Adipose tissue (tissue), 3 donors: ENCODE data around the gene MYO1G. TPM values are rescaled to one million over a fixed set of nuclear protein-coding genes. Genes with fewer than 3 reads are reported as not detected.
"Not testable (repeated sequence)": the region's sequence is repeated elsewhere in the genome, so short reads cannot be mapped to it uniquely, and the experiment has no call there.

Experiments
- H3K27ac ChIP-seq: one replicate; pipeline ENCODE4 v1.5.1; 2013; ENCODE audit warnings: low read depth, low read length
- WGBS, 3 donors: extraction: QIAGEN DNeasy Blood & Tissue Kit; methylation state at CpG; one replicate each; pipeline ENCODE4 v1.1.7; 2013; 5-methylcytosine and 5-hydroxymethylcytosine counted together
- polyA plus RNA-seq, 3 donors: library from polyadenylated mRNA; stranded (reverse); fragments of 200-250 nt; gene quantifications; one replicate each; pipeline ENCODE4 v1.2.3, GENCODE V29; 2013
- donor health status: healthy with polysubstance abuse.
- donor health status: Bipolar disorder and iron deficiency.
- donor health status: healthy.

Gene MYO1G
- polyA plus RNA-seq, 3 donors, result 1.1 to 6.5 (median 1.8) TPM

DNA sequence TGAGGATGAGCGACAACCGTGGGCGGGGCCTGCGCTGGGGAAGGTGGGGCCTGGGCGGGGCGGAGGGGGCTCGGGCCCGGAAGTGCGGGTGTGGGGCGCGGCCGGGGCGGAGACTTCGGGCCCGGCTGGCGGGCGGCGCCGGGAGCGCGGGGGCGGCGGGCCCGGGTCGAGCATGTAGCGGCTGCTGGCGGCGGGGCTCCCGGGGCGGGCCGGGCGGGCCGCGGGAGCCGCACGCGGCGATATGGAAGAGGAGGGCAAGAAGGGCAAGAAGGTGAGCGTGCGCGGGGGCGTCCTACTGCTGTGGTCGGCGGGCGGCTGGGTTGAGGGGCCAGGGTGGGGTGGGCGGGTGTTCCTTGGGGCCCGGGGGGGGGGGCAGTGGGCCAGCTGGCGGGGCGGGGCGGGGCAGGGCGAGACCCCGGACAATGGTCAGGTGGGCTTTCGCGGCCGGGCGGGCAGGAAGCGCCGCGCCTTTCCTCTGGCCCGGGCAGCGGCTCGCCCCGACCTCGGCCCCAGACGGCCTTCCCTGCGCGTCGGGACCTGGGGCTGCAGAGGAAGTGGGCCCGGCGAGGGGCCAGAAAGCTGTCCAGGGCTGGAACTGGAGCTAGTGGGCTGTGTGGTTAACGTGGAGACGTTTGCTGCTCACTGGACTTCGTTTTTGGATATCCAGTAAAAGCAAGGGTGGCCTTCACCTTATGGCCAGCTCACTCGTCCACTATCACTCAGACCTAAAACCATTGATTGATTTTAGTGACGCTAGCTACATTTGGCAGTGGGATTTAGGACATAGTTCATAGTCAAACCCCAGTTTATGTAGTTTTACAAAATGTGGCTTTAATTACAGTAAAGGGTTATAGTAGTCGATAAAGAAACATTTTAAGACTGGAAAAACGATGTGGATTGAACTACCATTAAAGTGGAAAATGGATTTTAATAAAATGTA lies 21.5 kb upstream of the MYO1G start, which contains the start of gene CCM2:
CCM2 (plus strand) TSS at position 109 of the 940 bp plus-strand sequence; CDS start at position 242, 133 bp downstream.
- 1% methylated on average over 18 to 77 of the region's 77 CpGs for WGBS, 3 donors
- H3K27ac ChIP-seq, result peak within 1 kb of the TSS; percentile 28

DNA sequence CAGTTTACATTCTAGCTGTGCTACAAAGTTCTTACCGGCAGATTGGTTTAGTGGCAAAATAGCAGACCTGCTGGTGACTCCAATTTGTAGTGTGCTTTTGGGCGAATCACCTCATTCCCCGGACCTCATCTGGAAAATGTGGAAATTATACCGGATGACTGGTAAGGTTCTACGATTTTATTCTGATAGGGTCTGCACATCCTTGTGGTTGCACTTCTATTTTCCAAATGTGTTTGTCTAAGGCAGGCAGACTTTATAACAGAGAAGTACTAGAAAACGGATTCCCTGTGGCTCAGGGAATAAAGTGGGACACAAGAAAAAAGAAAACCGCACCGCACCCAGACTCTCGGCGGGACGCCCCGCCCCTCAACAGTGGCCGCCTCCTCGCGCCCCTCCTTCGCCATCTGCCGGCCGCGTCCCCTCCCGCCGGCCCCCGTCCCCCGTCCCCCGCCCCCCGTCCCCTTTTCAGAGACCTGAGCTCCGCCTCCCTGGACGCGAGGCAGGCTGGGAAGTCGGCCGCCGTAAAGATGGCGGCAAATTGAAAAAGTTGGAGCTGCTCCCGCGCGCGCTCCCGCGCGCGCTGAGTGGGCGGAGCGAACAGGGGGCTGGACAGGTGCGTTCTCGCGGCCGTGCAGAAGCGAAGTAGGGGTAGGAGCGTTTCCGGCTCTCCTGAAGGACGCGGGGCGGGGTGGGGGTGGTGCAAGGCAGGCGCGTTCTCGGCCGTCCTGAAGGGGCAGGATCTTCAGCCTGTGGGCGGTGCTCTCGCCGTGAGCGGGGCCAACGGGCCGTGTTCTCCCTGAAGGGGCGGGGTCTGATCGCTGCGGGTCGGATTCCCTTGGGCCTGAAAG lies 20.7 kb upstream of the MYO1G start:
- 0 to 1% (median 0%) methylated on average over 52 to 66 of the region's 66 CpGs for WGBS, 3 donors
- H3K27ac ChIP-seq, result no peak overlapping the region

DNA sequence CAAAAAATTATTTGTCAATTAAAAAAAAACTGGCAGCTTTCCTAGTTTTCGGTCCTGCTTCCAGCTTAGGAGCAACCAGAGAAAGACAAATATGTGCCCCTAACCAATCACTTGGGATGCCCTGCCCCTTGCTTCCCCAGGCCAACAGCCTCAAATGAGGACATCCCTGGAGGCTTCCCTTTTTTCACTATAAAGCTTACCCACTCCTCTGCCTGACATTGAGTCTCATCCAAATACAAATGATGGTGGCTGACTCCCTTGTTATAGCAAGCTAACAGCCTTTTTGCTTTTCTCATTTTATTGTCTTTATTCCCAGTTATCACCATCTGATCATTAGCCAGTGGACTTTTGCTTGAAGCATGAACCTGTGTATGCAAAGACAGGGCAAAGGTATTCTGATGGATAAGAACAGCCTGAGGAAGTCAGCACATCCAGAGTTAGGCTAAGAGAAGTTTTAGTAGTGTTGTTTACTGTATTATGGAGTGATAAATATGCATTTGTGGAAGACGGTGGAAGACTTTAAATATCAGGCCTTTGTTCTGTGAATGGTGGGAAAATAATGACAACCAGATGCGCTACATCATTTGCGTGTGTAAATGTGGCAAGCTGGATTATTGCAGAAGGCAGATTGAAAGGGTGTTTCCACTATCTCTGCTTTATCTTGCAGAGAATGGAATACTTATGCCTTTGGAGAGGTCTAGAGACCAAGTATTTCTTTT lies 19.5 kb upstream of the MYO1G start:
- WGBS, 3 donors, result 85 to 94% (median 89%) methylated on average over 4 of the region's 4 CpGs
- H3K27ac ChIP-seq, result no peak overlapping the region

DNA sequence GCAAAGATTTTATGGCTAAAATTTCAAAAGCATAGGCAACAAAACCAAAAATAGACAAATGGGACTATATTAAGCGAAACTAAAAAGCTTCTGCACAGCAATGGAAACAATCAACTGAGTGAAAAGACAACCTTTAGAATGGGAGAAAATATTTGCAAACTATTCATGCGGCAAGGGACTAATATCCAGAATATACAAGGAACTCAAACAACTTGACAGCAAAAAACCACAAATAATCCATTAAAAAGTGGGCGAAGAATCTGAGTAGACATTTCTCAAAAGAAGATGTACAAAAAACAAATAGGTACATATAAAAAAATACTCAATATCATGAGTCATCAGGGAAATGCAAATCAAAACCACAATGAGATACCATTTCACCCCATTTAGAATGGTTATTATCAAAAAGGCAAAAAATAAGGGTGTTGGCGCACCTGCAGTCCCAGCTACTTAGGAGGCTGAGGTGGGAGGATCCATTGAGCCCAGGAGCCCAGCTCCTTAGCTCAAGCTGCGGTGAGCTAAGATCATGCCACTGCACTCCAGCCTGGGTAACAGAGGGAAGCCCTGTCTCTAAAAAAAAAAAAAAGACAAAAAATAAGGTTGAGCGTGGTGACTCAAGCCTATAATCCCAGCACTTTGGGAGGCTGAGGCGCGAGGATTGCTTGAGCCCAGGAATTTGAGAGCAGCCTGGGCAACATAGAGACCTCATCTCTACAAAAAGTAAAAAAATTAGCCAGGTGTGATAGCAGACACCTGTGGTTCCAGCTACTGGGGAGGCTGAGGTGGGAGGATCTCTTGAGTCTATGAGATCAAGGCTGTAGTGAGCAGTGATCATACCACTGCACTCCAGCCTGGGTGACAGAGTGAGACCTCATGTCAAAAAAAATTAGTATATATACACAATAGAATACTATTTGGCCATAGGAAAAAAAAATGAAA lies 17.0 kb upstream of the MYO1G start:
- 91 to 96% (median 94%) methylated on average over 8 of the region's 8 CpGs for WGBS, 3 donors

DNA sequence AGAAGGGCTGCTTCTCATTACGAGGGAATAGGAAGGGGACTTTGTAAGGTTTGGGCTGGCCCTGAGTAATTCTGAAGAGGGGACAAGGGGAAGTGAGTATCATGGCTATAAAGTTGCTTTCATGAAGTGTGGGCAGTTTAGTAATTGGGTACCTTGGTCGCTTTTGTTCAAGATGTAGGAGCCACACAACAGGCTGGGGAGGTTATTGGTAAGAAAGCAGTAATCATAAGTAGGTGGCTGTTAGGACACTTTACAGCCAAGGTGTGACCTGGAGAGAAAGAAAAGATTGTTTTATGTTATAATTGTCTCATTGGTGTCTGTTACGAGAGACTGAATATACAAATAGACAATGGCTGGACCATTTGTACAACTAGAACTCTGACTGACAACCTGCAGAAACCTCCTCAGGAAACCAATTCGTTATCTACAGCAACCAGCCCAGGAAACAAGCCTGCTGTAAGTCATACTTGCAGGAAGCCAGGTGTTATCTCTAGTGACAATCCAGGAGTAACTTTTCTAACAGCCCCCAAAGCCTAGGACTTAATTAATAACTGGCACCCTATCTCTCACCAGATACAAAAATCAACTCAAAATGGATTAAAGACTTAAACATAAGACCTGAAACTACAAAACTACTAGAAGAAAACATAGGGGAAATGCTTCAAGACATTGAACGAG lies 16.2 kb upstream of the MYO1G start:
- no peak overlapping the region for H3K27ac ChIP-seq
- 54 to 82% (median 69%) methylated on average over 5 of the region's 5 CpGs for WGBS, 3 donors

More for the DNA sequence above, 17.0 kb upstream of the MYO1G start:
- H3K27ac ChIP-seq, result no peak overlapping the region

DNA sequence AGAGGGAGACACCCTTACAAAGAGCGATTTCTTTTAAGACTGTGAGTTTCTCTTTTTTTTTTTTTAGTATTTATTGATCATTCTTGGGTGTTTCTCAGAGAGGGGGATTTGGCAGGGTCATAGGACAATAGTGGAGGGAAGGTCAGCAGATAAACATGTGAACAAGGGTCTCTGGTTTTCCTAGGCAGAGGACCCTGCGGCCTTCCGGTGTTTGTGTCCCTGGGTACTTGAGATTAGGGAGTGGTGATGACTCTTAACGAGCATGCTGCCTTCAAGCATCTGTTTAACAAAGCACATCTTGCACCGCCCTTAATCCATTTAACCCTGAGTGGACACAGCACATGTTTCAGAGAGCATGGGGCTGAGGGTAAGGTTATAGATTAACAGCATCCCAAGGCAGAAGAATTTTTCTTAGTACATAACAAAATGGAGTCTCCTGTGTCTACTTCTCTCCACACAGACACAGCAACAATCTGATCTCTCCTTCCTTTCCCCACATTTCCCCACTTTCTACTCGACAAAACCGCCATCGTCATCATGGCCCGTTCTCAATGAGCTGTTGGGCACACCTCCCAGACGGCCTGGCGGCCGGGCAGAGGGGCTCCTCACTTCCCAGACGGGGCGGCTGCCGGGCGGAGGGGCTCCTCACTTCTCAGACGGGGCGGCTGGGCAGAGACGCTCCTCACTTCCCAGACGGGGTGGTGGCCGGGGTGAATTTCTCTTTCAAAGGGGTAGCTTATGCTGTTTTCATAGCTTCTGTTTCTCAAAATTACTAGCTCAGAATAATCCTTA lies 13.4 kb upstream of the MYO1G start:
- 83 to 92% (median 90%) methylated on average over 17 to 21 of the region's 21 CpGs for WGBS, 3 donors
- not testable (repeated sequence) for H3K27ac ChIP-seq

DNA sequence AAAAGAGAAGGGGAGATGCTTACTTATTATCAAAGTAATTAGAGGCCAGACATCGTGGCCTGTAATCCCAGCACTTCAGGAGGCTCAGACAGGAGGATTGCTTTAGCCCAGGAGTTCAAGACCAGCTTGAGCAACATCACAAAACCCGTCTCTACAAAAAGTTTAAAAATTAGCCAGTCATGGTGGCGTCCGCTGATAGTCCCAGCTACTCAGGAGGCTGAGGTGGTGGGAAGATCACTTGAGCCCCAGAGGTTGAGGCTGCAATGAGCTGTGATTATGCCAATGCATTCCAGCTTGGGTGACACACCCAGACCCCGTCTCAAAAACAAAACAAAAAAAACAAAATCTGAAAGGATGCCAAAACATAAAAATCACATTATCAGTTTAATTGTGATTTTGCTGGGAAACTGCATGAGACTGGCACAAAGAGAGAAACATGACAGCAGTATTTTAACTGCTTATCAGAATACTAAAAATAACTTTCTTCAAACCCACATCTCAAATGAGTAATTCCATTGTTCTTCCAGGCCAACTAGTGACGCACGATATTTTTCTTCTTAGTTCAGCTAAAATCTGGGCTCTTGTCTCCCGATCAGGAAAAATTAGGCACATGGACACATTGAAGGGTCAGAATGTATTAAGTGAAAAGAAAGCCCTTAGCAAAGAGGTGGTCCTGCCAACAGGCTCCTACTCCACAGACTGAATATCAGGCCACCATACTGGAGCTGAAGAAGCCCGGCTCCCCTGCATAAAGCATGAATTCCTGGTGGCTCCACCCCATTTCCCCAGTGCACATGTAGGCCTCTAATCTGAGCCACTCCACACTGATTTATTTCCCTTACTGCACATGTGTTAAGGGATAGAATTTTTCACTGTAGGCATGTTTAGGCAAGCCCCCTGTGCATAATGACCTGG lies 11.6 kb upstream of the MYO1G start:
- 42 to 74% (median 69%) methylated on average over 9 of the region's 9 CpGs for WGBS, 3 donors

DNA sequence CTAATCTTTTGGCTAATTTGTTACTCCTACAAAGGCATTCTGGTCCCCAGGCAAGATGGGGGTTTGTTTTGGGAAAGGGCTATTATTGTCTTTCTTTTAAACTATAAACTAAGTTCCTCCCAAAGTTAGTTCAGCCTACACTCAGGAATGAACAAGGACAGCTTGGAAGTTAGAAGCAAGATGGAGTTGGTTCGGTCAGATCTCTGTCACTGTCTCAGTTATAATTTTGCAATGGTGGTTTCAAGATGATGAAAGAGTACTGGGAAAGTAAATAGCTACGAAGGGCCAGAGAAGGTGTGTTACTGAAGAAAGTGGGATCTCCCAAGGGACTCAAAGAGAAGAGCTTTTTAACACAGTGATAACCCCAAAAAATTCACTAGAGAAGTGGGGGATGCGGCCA lies 10.3 kb upstream of the MYO1G start:
- H3K27ac ChIP-seq, result no peak overlapping the region
- WGBS, 3 donors, result 78 to 97% (median 86%) methylated on average over 3 of the region's 3 CpGs

More for the DNA sequence above, 11.6 kb upstream of the MYO1G start:
- no peak overlapping the region for H3K27ac ChIP-seq

DNA sequence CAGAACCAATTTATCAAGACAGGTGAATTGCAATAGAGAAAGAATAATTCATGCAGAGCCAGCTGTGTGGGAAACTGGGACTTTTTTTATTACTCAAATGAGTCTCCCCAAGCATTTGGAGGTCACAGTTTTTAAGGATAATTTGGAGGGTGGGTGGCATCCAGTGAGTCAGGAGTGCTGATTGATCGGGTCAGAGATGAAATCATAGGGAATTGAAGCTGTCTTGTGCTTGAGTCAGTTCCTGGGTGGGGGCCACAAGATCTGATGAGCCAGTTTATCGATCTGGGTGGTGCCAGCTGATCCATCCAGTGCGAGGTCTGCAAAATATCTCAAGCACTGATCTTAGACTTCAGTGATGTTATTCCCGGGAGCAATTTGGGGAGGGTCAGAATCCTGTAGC lies 9.9 kb upstream of the MYO1G start:
- H3K27ac ChIP-seq, result no peak overlapping the region
- WGBS, 3 donors, result 73 to 93% (median 76%) methylated on average over 4 of the region's 4 CpGs

DNA sequence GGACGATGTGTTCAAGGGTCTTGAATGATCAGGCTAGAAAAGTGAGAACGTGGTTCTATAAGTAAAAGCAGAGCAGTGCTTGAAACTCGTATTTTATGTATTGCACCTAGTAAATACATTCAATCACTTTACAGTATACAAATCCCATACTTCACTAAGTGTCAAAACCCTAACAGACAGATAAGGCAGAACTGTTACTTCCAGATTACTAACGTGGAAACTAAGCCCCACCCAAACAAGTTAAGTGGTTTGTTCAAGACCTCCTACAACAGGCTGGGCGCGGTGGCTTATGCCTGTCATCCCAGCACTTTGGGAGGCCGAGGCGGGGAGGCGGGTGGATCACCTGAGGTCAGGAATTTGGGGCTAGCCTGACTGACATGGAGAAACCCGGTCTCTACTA lies 9.2 kb upstream of the MYO1G start:
- no peak overlapping the region for H3K27ac ChIP-seq
- 84 to 86% (median 84%) methylated on average over 10 of the region's 10 CpGs for WGBS, 3 donors

DNA sequence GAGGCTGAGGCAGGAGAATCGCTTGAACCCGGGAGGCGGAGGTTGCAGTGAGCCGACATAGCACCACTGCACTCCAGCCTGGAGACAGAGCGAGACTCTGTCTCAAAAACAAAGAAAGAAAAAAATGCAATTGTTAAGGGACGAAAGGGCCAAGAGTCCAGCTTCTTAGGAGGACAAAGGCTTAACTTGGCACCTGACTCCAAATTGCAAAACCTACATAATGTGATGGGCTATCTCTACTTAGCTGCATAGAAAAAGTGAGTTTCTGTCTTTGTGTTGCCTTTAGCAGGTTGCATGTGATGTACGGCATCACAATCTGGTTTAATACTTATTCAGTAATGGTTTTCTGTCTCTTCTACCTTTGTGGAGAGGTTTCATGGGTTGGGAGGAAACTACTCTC lies 8.6 kb upstream of the MYO1G start:
- WGBS, 3 donors, result 90 to 92% (median 91%) methylated on average over 7 of the region's 7 CpGs

DNA sequence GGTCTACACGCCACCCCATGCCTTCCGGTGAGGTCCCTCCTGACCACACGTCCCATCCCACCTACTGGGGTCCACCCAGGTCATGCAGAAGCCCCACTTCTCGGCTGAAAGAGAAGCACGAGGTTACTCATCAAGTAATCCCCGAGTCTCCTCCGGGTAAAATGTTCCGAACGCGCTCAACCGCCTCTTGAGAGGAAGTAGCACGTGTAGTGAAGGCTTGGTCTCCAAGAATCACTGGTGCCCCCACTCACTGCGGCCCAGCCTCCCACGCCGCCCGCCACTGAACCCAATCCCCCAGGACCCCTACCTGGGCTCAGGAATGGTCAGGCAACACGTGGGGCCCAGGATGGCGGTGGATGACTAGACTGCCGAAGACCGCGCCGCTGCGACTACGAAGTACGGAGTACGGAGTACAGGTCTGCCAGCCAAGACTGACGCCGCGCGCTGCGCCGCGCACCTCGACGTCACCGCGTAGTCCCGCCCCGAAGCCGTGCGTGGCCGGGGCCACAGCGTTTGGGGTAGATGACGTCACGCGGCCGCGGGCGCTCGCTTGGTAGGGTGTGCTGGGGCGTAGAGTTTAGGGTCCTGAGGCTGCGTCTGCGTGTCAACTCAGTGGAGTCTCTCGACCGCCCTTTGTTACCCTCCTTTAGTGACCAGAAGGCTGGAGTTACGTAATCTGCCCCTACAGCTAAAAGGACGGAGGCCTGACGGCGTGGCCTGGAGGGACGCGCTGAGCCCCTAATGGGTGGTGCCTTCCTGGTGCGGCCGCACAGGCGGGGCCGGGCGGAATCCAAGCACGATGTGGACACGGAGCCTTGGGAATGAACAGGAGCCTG lies 7.6 kb upstream of the MYO1G start:
- WGBS, 3 donors, result 0 to 1% (median 0%) methylated on average over 68 of the region's 68 CpGs
- peak overlapping the region; percentile 89 for H3K27ac ChIP-seq

More for the DNA sequence above, 8.6 kb upstream of the MYO1G start:
- H3K27ac ChIP-seq, result no peak overlapping the region

DNA sequence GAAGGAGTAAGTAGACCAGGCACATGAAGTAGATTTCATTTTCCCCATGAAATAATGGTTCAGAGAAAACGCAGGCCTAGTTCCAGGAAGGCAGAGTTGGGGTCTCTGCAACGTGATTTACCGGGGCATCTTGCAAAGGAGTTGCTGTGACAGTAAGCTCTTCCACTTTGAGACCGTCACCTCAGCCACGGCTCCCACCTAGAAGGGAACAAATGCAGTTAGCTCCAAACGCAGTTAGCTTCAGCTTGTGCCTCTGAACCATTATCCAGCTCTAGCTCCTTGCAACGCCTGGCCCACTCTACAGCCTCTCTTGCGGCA lies 7.0 kb upstream of the MYO1G start:
- H3K27ac ChIP-seq, result peak overlapping the region; percentile 89
- WGBS, 3 donors, result 7 to 8% (median 7%) methylated on average over 8 of the region's 8 CpGs

DNA sequence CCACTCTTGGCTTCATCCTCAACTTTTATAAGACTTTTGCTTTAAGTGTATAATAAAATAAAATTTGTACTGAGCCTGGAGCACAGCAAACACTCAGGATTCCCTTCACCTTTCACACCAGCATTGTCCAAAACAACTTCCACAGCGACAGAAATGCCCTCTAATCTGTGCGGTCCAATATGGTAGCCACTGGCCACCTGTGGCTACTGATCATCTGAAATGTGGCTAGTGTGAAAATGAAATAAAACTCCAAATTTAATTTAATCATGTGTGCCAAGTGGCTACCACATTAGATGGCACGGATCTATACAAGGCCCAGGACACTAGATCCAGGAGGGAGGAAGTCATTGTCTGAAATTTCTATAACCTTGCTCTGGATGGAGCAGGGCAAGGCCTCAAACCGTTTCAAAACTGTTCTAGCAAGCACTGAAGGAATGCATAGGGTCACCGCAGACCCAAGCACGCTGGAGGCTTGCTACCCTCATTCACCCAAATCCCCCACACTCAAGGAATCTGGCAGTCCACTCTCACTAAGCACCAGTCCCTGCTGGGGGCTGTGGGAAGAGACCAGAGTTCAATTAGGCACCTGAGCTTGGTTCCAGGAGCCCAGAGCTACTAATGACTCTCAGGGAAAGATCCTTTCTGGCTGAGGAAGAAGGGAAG lies 6.3 kb upstream of the MYO1G start:
- WGBS, 3 donors, result 62 to 71% (median 65%) methylated on average over 6 of the region's 6 CpGs
- H3K27ac ChIP-seq, result no peak overlapping the region
